ENCODE data around the gene ARID1A. TPM values are rescaled to one million over a fixed set of nuclear protein-coding genes. Genes with fewer than 3 reads are reported as not detected.

ARID1A gene
- total and polyA plus RNA-seq, 2 donors (not counting 3 experiments of a cell fraction or from before 2014, with no cell fraction given) = 36.9 to 77.2 TPM

GRCh38 chr1:26749458-26749857, 53.6 kb downstream of the ARID1A start:
- Histone ChIP-seq H3K4me1 (ENCODE audit: control insufficient read depth, extremely low read depth, insufficient read depth, low read length) (peaks cover 39% of the 10 kb centered on the region), H3K79me2 (ENCODE audit: control insufficient read depth, insufficient read depth, low read length) (peaks cover 79% of the 10 kb centered on the region), H3K9ac (replicated peaks; ENCODE audit: extremely low read depth, insufficient read depth, low read length) (no peak overlapping the region), H3K27me3 (ENCODE audit: control insufficient read depth in 2 of 2, insufficient read depth in 2 of 2, low read length in 2 of 2) (no peaks in the 10 kb centered on the region), H4K20me1 (replicated peaks; ENCODE audit: control insufficient read depth, extremely low read depth, insufficient read depth, low read length) (no peaks in the 10 kb centered on the region), H3K36me3 (ENCODE audit: control insufficient read depth in 2 of 2, extremely low read depth in 1 of 2, insufficient read depth in 2 of 2, low read length in 2 of 2) (peaks cover 2 to 3% of the 10 kb centered on the region in 2 experiments), H3K4me3 (replicated peaks in 1 of 3; ENCODE audit: insufficient read depth in 1 of 3, low read depth in 1 of 3, low read length in 3 of 3) (no peak overlapping the region), H3K9me1 (replicated peaks; ENCODE audit: control insufficient read depth, extremely low read depth, insufficient read depth, low read length) (no peaks in the 10 kb centered on the region), H2AFZ (ENCODE audit: low read depth, low read length) (no peak overlapping the region), H3K4me2 (ENCODE audit: insufficient read depth, low read length) (no peak overlapping the region), H3K27ac (ENCODE audit: insufficient read depth, low read depth, low read length) (no peak overlapping the region), H3K9me3 (replicated peaks; ENCODE audit: control insufficient read depth, insufficient read depth, low read length) (no peaks in the 10 kb centered on the region)
- DNase-seq (ENCODE audit: low read depth, low spot score) (no peak), FAIRE-seq (no peak)
- BruUV-seq (replicated peaks) = no TSS peak
- ChIA-PET POLR2A (no interaction called here), CTCF (interaction anchor here (0.9 to 1.2 kb wide), 2 partner anchors 10 to 39 kb away, joined by 3 read pairs; no protein-coding TSS in a partner anchor)
- dilution Hi-C loops (cut with MboI; ENCODE audit: extremely low pct_ligation_motif_present, low sequenced_read_pairs) = no loop called here
- intact Hi-C loops (cut with micrococcal nuclease) = no loop called here
- TF ChIP-seq MYC (IDR thresholded peaks at IDR 0.05; ENCODE audit: low read depth, low read length) (no peak), EZH2 (IDR thresholded peaks at IDR 0.05; ENCODE audit: borderline replicate concordance, low read depth, low read length, severe bottlenecking) (no peak), FOS (IDR thresholded peaks at IDR 0.05; ENCODE audit: borderline replicate concordance, insufficient read depth, low read length) (no peak), CTCF (IDR thresholded peaks at IDR 0.05; ENCODE audit: extremely low read depth in 1 of 2, insufficient read depth in 1 of 2, low read depth in 1 of 2, low read length in 2 of 2) (no peak), POLR2AphosphoS5 (IDR thresholded peaks at IDR 0.05; ENCODE audit: insufficient read depth, low read depth, low read length) (no peak), POLR2A (IDR thresholded peaks at IDR 0.05; ENCODE audit: low read depth, low read length) (no peak), JUN (IDR thresholded peaks at IDR 0.05; ENCODE audit: borderline replicate concordance, insufficient read depth, insufficient read length, low read depth) (no peak), GATA2 (IDR thresholded peaks at IDR 0.05; ENCODE audit: insufficient read depth, insufficient read length, low read depth, low read length) (no peak), MAX (IDR thresholded peaks at IDR 0.05; ENCODE audit: insufficient read depth, insufficient read length) (no peak)
